GM20000 (cell line): ENCODE measurements around the gene MED26.
"Not testable (repeated sequence)": the region's sequence is repeated elsewhere in the genome, so short reads cannot be mapped to it uniquely, and the experiment has no call there.

Experiments used
- DNase-seq: peaks from one replicate; pipeline ENCODE4 v3.0.0; 2012; ENCODE audit warnings: low spot score
- TF ChIP-seq, protein P1 (sequence below): IDR thresholded peaks from 2 replicates; pipeline ENCODE4 v1.5.1; 2012; ENCODE audit warnings: mild to moderate bottlenecking, control low read depth; ENCODE audit errors: extremely low read depth, missing control alignments

MED26 gene

DNA sequence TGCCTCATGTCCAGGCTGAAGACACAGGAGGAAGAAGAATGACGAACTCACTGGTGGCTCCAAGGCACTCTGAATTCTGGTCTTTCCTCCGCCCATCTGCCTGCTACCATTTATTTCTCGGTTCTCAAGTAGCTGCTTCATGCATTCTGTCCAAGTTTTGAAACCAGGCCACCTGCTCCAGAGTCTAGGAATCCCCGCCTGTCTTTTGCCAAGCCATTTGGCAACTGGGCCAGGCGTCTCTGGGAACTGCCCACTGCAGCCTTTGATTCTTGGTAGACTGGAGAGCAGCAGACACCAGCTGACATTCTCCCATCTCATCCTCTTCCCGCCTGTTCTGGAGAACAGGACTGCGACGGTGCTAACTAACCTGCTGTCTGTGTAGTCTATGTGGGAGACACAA is 66.6 kb downstream of the MED26 start:
- no peak for DNase-seq
- TF ChIP-seq, protein P1, sequence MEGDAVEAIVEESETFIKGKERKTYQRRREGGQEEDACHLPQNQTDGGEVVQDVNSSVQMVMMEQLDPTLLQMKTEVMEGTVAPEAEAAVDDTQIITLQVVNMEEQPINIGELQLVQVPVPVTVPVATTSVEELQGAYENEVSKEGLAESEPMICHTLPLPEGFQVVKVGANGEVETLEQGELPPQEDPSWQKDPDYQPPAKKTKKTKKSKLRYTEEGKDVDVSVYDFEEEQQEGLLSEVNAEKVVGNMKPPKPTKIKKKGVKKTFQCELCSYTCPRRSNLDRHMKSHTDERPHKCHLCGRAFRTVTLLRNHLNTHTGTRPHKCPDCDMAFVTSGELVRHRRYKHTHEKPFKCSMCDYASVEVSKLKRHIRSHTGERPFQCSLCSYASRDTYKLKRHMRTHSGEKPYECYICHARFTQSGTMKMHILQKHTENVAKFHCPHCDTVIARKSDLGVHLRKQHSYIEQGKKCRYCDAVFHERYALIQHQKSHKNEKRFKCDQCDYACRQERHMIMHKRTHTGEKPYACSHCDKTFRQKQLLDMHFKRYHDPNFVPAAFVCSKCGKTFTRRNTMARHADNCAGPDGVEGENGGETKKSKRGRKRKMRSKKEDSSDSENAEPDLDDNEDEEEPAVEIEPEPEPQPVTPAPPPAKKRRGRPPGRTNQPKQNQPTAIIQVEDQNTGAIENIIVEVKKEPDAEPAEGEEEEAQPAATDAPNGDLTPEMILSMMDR: no peak

DNA sequence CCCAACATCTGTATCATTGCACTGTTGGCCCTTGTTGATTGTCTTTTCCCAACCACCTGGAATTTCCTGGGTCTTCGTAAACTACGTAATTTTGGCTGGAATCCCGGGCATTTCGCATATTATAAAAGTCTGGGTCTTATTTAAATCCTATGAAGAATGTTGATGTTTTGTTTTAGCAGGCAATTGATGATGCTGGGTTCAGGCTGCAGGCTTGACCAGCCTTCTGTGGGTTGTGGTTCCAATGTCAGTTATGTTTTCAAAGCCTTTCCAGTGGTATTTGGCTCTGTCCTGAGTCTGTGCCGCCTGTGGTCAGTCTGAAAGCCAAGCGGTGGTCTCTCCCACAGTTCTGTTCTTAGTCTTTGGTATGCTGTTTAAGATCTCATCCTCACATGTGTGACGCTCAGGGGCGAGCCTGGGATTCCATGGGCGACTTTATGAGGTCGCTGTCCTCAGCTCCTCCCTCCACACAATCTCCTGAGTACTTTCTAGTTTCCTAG is 68.2 kb downstream of the MED26 start:
- TF ChIP-seq, protein P1: no peak
- DNase-seq: no peak

DNA sequence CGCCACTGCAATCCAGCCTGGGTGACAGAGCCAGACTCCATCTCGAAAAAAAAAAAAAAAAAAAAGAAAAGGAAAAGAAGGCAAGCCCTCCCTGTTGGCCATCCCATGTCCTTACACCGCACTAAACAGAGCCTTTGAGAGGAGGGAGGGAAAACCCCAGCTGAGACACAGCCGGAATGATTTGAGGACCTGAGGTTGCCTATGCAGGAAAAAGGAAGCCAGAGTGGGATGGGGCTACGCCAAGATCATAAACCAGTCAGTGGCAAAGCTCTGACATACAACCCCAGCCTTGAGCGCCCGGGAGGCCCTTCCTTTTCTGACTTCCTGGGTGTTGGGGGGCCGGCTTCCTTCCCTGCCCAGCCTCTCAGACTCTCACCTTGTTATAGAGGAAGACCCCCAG is 73.2 kb downstream of the MED26 start:
- TF ChIP-seq, protein P1: no peak
- no peak for DNase-seq

DNA sequence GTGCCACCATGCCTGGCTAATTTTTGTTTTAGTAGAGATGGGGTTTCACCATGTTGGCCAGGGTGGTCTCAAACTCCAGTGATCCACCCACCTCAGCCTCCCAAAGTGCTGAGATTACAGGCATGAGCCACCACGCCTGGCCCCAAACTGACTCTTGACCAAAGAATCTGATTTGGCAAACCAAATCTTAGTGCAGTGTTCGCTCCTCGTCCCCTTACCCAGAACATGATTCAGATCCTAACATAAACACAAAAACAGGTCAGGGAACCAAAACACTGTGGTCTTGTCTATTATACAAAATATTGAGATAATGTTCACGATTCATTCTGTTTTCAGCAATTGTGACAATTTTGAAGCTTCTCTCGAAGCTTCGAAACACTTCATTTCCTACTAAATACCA is 76.1 kb downstream of the MED26 start:
- not testable (repeated sequence) for DNase-seq

DNA sequence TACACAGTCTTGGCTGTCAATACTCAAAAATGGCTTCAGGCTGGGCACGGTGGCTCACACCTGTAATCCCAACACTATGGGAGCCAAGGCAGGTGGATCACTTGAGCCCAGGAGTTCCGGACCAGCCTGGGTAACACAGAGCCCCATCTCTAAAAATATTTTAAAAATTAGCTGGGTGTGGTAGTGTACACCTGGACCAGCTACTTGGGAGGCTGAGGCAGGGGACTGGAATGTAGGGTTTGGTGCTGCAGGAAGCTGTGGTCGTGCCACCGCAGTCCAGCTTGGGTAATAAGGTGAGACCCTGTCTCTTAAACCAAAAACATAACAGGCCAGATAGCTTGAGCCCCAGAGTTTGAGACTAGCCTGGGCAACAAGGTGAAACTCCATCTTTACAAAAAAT is 79.0 kb downstream of the MED26 start:
- TF ChIP-seq, protein P1: no peak
- no peak for DNase-seq

DNA sequence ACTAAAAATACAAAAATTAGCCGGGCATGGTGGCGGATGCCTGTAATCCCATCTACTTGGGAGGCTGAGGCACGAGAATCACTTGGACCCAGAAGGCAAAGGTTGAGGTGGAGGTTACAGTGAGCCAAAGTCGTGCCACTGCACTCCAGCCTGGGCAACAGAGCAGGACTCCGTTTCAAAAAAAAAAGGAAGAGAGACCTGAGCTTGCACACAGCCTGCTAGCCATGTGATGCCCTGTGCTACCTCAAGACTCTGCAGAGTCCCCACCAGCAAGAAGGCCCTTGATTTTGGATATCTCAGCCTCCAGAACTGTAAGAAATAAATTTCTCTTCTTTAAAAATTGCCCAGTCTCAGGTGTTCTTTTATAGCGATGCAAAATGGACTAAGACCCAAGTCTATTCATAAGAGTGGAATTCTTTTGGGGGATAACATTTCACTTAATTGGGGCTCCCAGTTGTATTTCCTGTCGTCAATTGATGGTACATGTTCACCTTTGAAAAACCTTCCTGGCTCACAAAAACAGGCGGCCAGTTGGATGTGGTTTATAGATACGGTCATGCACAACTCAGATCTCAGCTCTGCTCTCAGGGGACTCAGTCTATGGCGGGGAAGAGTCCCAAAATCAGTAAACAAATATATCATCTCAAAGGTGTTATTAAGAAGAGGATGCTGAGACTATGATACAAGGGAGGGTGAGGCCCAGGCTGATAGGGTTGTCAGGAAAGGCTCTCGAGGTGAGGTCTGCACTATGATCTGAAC is 83.4 kb downstream of the MED26 start:
- DNase-seq: peak; percentile 24
- TF ChIP-seq, protein P1: no peak

DNA sequence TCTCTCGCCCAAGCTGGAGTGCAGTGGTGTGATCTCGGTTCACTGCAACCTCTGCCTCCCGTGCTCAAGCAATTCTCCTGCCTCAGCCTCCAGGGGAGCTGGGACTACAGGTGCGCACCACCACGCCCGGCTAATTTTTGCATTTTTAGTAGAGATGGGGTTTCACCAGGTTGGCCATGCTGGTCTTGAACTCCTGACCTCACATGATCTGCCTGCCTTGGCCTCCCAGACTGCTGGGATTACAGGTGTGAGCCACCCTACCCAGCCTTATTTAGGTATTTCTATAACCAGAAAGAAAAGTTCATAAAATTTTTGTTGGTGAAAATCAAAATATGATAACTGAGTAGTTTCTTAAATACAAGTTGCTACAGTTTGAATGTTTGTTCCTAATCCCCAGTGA is 84.3 kb downstream of the MED26 start:
- not testable (repeated sequence) for DNase-seq

DNA sequence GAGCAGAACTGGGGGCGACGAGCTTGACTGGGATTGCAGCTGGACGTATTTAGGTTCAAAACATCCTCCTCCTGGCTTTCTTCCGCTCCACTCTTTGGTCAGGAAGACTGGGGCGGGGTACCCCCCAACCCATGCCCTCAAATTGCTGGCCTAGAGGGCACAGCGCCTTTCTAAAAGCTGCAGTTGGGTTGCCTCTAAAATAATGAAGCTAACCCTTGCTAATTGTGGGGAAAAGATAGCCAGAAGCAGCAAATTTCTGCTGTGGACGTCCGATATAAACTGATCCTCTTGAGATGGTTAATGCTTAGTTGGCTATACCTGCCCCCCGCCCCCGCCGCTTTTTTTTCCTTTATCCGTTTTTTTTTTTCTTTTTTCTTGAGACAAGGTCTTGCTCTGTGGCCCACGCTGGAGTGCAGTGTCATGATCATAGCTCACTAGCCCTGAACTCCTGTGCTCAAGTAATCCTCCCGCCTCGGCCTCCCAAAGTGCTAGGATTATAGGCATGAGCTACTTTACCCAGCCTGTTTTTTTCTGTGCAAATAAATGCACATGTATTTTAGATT is 85.0 kb downstream of the MED26 start:
- DNase-seq: no peak
- TF ChIP-seq, protein P1: no peak
